Osteocyte (in vitro differentiated cells): ENCODE results near the gene C16orf87. TPM values are rescaled to one million over a fixed set of nuclear protein-coding genes. Genes with fewer than 3 reads are reported as not detected.

Source experiments
- DNase-seq: peaks from one replicate; pipeline ENCODE4 v3.0.0; 2021; ENCODE audit warnings: mixed read lengths; ENCODE audit not compliant: unreplicated experiment; ENCODE audit errors: extremely low spot score
- H3K27ac Mint-ChIP-seq: one replicate; pipeline ENCODE4 v1.8.0; 2021; ENCODE audit warnings: mild to moderate bottlenecking, mixed read lengths; ENCODE audit not compliant: unreplicated experiment
- H3K27me3 Mint-ChIP-seq: one replicate; pipeline ENCODE4 v1.8.0; 2021; ENCODE audit warnings: mixed read lengths; ENCODE audit not compliant: unreplicated experiment
- H3K36me3 Mint-ChIP-seq: one replicate; pipeline ENCODE4 v1.8.0; 2021; ENCODE audit warnings: mixed read lengths; ENCODE audit not compliant: unreplicated experiment
- H3K4me1 Mint-ChIP-seq: one replicate; pipeline ENCODE4 v1.8.0; 2021; ENCODE audit warnings: mixed read lengths; ENCODE audit not compliant: unreplicated experiment
- H3K4me3 Mint-ChIP-seq: one replicate; pipeline ENCODE4 v1.8.0; 2021; ENCODE audit warnings: mild to moderate bottlenecking, moderate library complexity, mixed read lengths; ENCODE audit not compliant: unreplicated experiment
- H3K9me3 Mint-ChIP-seq: one replicate; pipeline ENCODE4 v1.8.0; 2021; ENCODE audit warnings: mixed read lengths; ENCODE audit not compliant: unreplicated experiment
- CTCF ChIP-seq: fragments of 200-600 bp; sonication (generic); IDR thresholded peaks from 2 replicates; pipeline ENCODE4 v1.5.0; 2021; ENCODE audit warnings: antibody characterized with exemption, mild to moderate bottlenecking, moderate library complexity
- total RNA-seq: library from RNA; stranded (reverse); gene quantifications from 2 replicates; pipeline ENCODE4 v1.2.1, GENCODE V29; 2021

The C16orf87 gene
- total RNA-seq, 1 donor from 2014 or later: 14.5 TPM

GRCh38 chr16:46848768-46849764 is 18.1 kb upstream of the C16orf87 start:
- H3K27me3 Mint-ChIP-seq: no peaks in the 10 kb centered on the region
- H3K36me3 Mint-ChIP-seq: no peaks in the 10 kb centered on the region
- no peak for DNase-seq
- H3K4me1 Mint-ChIP-seq: no peaks in the 10 kb centered on the region
- no peak overlapping the region for H3K27ac Mint-ChIP-seq
- no peak for TF ChIP-seq CTCF
- no peaks in the 10 kb centered on the region for H3K9me3 Mint-ChIP-seq
- no peak overlapping the region for H3K4me3 Mint-ChIP-seq

- H3K4me3 Mint-ChIP-seq: no peak overlapping the region
- TF ChIP-seq CTCF: no peak
- no peaks in the 10 kb centered on the region for H3K36me3 Mint-ChIP-seq
- H3K9me3 Mint-ChIP-seq: peaks cover 4% of the 10 kb centered on the region
- H3K27me3 Mint-ChIP-seq: no peaks in the 10 kb centered on the region
- H3K27ac Mint-ChIP-seq: no peak overlapping the region
- H3K4me1 Mint-ChIP-seq: no peaks in the 10 kb centered on the region
- peak; percentile 48 for DNase-seq
Measured at GRCh38 chr16:46845952-46846351, 15.0 kb upstream of the C16orf87 start.

- no peak for DNase-seq
- no peak for TF ChIP-seq CTCF
- Mint-ChIP-seq H3K27me3 (no peaks in the 10 kb centered on the region), H3K36me3 (no peaks in the 10 kb centered on the region), H3K27ac (no peak overlapping the region), H3K9me3 (peaks cover 4% of the 10 kb centered on the region), H3K4me3 (no peak overlapping the region), H3K4me1 (no peaks in the 10 kb centered on the region)
Measured at GRCh38 chr16:46844771-46845170, 13.8 kb upstream of the C16orf87 start.

- no peak overlapping the region for H3K4me3 Mint-ChIP-seq
- no peaks in the 10 kb centered on the region for H3K36me3 Mint-ChIP-seq
- no peak overlapping the region for H3K27ac Mint-ChIP-seq
- DNase-seq: no peak
- H3K27me3 Mint-ChIP-seq: peaks cover under 1% of the 10 kb centered on the region
- TF ChIP-seq CTCF: no peak
- peaks cover 4% of the 10 kb centered on the region for H3K9me3 Mint-ChIP-seq
- H3K4me1 Mint-ChIP-seq: no peaks in the 10 kb centered on the region
Measured at GRCh38 chr16:46843898-46844642, 13.1 kb upstream of the C16orf87 start.
